GM10266 (cell line): Measurements from ENCODE around the gene FKBP1B.
A peak's percentile ranks its signal among the peaks of the same experiment; 100 is the strongest.

Experiments used
- DNase-seq: peaks from one replicate; pipeline ENCODE4 v3.0.0; 2012; ENCODE audit errors: extremely low spot score
- TF ChIP-seq, protein P1 (sequence below): IDR thresholded peaks from 2 replicates; pipeline ENCODE4 v1.5.1; 2012; ENCODE audit warnings: mild to moderate bottlenecking, low read depth; ENCODE audit not compliant: control insufficient read depth, insufficient read depth; ENCODE audit errors: missing control alignments

FKBP1B gene

DNA sequence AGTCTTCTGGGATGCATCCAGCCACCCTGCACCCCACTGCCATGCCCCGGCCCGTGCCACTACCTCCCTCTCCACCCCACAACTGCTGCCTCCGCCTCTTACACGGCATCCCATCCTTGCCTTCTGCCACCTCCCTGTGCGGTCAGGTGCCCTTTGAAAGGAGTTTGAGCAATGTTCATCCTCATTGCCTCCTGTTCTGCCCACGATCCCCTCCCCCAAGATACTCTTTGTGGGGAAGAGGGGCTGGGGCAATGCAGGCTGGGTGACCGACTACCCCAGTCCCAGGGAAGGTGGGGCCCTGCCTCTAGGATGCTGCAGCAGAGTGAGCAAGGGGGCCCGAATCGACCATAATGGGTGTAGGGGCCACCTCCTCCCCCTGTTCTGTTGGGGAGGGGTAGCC is 31.3 kb upstream of the FKBP1B start:
- TF ChIP-seq, protein P1, sequence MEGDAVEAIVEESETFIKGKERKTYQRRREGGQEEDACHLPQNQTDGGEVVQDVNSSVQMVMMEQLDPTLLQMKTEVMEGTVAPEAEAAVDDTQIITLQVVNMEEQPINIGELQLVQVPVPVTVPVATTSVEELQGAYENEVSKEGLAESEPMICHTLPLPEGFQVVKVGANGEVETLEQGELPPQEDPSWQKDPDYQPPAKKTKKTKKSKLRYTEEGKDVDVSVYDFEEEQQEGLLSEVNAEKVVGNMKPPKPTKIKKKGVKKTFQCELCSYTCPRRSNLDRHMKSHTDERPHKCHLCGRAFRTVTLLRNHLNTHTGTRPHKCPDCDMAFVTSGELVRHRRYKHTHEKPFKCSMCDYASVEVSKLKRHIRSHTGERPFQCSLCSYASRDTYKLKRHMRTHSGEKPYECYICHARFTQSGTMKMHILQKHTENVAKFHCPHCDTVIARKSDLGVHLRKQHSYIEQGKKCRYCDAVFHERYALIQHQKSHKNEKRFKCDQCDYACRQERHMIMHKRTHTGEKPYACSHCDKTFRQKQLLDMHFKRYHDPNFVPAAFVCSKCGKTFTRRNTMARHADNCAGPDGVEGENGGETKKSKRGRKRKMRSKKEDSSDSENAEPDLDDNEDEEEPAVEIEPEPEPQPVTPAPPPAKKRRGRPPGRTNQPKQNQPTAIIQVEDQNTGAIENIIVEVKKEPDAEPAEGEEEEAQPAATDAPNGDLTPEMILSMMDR: no peak
- DNase-seq: no peak

- TF ChIP-seq, protein P1: no peak
- no peak for DNase-seq
These were observed 29.8 kb upstream of the FKBP1B start for GRCh38 chr2:24019729-24020128.

GRCh38 chr2:24020244-24020643 is 29.3 kb upstream of the FKBP1B start:
- TF ChIP-seq, protein P1: no peak
- no peak for DNase-seq

DNA sequence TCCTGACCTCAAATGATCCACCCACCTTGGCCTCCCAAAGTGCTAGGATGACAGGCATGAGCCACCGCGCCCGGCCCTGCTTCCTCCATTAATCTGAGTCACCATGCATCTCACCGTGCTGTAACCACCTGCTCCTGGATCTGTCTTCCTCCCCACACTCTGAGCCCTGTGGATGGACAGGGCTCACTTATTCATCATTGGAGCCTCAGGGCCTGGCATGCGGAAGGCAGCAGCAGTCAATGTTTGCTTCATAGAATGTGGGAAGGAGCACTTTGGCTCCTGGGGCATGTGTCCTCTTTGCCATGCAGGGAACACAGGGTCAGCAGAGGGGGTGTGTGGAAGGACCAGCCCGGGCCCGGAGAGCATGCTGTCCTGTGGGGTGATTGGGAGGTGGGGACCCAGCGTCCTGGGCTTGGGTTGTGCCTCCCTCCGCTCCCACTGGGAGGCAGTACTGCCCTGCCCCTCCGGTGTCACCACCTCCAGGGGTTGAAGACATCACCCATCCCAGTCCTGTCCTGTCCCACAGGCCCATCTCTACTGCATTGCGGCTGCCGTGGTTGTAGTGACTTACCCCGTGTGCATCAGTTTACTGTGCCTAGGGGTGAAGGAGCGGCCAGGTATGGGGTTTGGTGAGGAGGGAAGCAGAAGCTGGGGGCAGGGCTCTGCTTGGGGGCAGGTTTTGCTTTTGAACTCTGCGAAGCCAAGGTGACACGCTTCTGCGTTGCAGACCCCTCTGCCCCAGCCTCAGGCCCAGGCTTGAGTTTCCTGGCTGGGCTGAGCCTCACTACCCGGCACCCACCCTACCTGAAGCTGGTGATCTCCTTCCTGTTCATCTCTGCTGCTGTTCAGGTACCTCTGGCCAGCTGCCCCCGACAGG is 28.2 kb upstream of the FKBP1B start:
- TF ChIP-seq, protein P1: peak; percentile 36
- peak; percentile 39 for DNase-seq

GRCh38 chr2:24022324-24022974 is 27.1 kb upstream of the FKBP1B start:
- no peak for DNase-seq
- TF ChIP-seq, protein P1: no peak

DNA sequence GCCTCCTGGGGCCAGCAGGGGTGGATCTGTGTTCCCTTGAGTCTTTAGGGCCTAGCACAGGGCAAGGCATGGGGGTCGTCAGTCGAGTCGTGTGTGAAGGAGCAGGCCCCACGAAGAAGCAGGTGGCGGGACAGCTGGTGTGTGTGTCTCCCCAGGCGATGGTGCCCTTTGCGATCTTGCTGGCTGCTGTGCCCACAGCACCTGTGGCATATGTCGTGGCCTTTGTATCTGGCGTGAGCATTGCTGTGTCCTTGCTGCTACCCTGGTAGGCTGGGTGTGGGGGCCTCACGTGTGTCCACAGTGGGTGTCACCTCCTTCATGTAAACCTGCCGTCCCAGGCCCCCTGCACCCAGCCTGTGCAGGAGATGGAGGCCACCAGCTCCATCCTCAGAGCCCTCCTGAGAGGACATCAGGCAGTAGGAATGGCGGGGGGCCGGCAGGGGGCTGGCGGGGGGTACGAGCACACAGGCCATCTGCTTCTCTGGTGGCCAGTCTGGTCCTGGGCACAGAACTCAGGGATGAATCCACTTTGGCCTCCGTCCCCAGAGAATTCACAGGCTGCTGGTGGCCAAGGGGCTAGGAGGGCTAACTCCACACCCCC is 26.5 kb upstream of the FKBP1B start:
- TF ChIP-seq, protein P1: no peak
- DNase-seq: no peak

GRCh38 chr2:24024018-24024417 is 25.5 kb upstream of the FKBP1B start:
- TF ChIP-seq, protein P1: no peak
- no peak for DNase-seq
